T follicular helper cell (primary cell): ENCODE measurements around the gene DICER1.

Experiments
- DNase-seq: peaks from one replicate; pipeline ENCODE4 v3.0.0-alpha.2; 2020; ENCODE audit warnings: low read depth

Gene DICER1

GRCh38 chr14:95059126-95059525, 98.2 kb downstream of the DICER1 start:
- no peak for DNase-seq

GRCh38 chr14:95058491-95058890, 98.8 kb downstream of the DICER1 start:
- DNase-seq = no peak

- DNase-seq = no peak
Observed at GRCh38 chr14:95057851-95058250, 99.5 kb downstream of the DICER1 start.

- DNase-seq = no peak
Observed at GRCh38 chr14:95057147-95057546, 100.2 kb downstream of the DICER1 start.

GRCh38 chr14:95056476-95056875, 100.9 kb downstream of the DICER1 start:
- DNase-seq = no peak

- DNase-seq = no peak
Observed at GRCh38 chr14:95055318-95055717, 102.0 kb downstream of the DICER1 start.

- DNase-seq = no peak
Observed at GRCh38 chr14:95054346-95055280, 102.7 kb downstream of the DICER1 start.

- no peak for DNase-seq
Observed at GRCh38 chr14:95052016-95052585, 105.2 kb downstream of the DICER1 start.

- DNase-seq = no peak
Observed at GRCh38 chr14:95049952-95050351, 107.4 kb downstream of the DICER1 start.

- DNase-seq = no peak
Observed at GRCh38 chr14:95048771-95049312, 108.5 kb downstream of the DICER1 start.

- DNase-seq = no peak
Observed at GRCh38 chr14:95047754-95048153, 109.6 kb downstream of the DICER1 start.

- no peak for DNase-seq
Observed at GRCh38 chr14:95046711-95047681, 110.3 kb downstream of the DICER1 start.

GRCh38 chr14:95045836-95046430, 111.4 kb downstream of the DICER1 start:
- no peak for DNase-seq

GRCh38 chr14:95045106-95045701, 112.1 kb downstream of the DICER1 start:
- no peak for DNase-seq

GRCh38 chr14:95044463-95045105, 112.7 kb downstream of the DICER1 start:
- no peak for DNase-seq

GRCh38 chr14:95043732-95044462, 113.4 kb downstream of the DICER1 start:
- no peak for DNase-seq

GRCh38 chr14:95043314-95043713, 114.0 kb downstream of the DICER1 start:
- DNase-seq = no peak

- DNase-seq = no peak
Observed at GRCh38 chr14:95041477-95042020, 115.8 kb downstream of the DICER1 start.

- DNase-seq = no peak
Observed at GRCh38 chr14:95040708-95041476, 116.4 kb downstream of the DICER1 start.
